SK-N-SH treated with all-trans-retinoic acid at 6 μM for 48 hours (cell line): ENCODE measurements around the gene MOV10L1.

Experiments
- CSDC2 ChIP-seq: fragments of 250-450 bp; sonication (Bioruptor Pico); IDR thresholded peaks from 2 replicates; pipeline ENCODE4 v1.5.0; 2020; ENCODE audit warnings: mild to moderate bottlenecking, moderate library complexity
- ISL1 ChIP-seq: fragments of 250-450 bp; sonication (Bioruptor Pico); IDR thresholded peaks from 2 replicates; pipeline ENCODE4 v2.1.2; 2022; ENCODE audit warnings: mild to moderate bottlenecking, moderate library complexity
- OSR1 ChIP-seq: fragments of 250-450 bp; sonication (Bioruptor Pico); IDR thresholded peaks from 2 replicates; pipeline ENCODE4 v1.8.0; 2022; ENCODE audit warnings: moderate library complexity, mild to moderate bottlenecking, inconsistent platforms
- PPARA ChIP-seq: fragments of 250-450 bp; sonication (Bioruptor Pico); IDR thresholded peaks from 2 replicates; pipeline ENCODE4 v1.5.0; 2020; ENCODE audit warnings: mild to moderate bottlenecking, borderline replicate concordance
- RARB ChIP-seq: fragments of 250-450 bp; sonication (Bioruptor Pico); IDR thresholded peaks from 2 replicates; pipeline ENCODE4 v1.8.0; 2021; ENCODE audit warnings: mild to moderate bottlenecking, moderate library complexity
- TCF4 ChIP-seq: fragments of 250-450 bp; sonication (Bioruptor Pico); IDR thresholded peaks from 2 replicates; pipeline ENCODE4 v1.8.0; 2021; ENCODE audit warnings: mild to moderate bottlenecking, moderate library complexity, borderline replicate concordance
- ZC3H10 ChIP-seq: fragments of 250-450 bp; sonication (Bioruptor Pico); IDR thresholded peaks from 2 replicates; pipeline ENCODE4 v1.5.1; 2021; ENCODE audit warnings: mild to moderate bottlenecking, moderate library complexity
- ZFP3 ChIP-seq: fragments of 250-450 bp; sonication (Bioruptor Pico); IDR thresholded peaks from 2 replicates; pipeline ENCODE4 v1.5.0; 2020; ENCODE audit warnings: mild to moderate bottlenecking, moderate library complexity
- ZFP30 ChIP-seq: fragments of 450-650 bp; formaldehyde crosslinking; IDR thresholded peaks from 2 replicates; pipeline ENCODE4 v1.5.0; 2022; ENCODE audit warnings: mild to moderate bottlenecking, moderate library complexity
- ZNF8 ChIP-seq: fragments of 450-650 bp; formaldehyde crosslinking; IDR thresholded peaks from 2 replicates; pipeline ENCODE4 v1.5.0; 2020; ENCODE audit warnings: mild to moderate bottlenecking, moderate library complexity
- TF ChIP-seq, protein P1 (sequence below): fragments of 250-450 bp; sonication (Bioruptor Pico); IDR thresholded peaks from 2 replicates; pipeline ENCODE4 v1.8.0; 2020; ENCODE audit warnings: mild to moderate bottlenecking, moderate library complexity, borderline replicate concordance
- TF ChIP-seq, protein P2 (sequence below): fragments of 250-450 bp; sonication (Bioruptor Pico); IDR thresholded peaks from 2 replicates; pipeline ENCODE4 v1.5.1; 2021; ENCODE audit warnings: mild to moderate bottlenecking, moderate library complexity
- TF ChIP-seq, protein P3 (sequence below): fragments of 250-450 bp; sonication (Bioruptor Pico); IDR thresholded peaks from 2 replicates; pipeline ENCODE4 v1.5.1; 2020; ENCODE audit warnings: low read depth, mild to moderate bottlenecking, moderate library complexity
- TF ChIP-seq, protein P4 (sequence below): fragments of 250-450 bp; sonication (Bioruptor Pico); IDR thresholded peaks from 2 replicates; pipeline ENCODE4 v1.8.0; 2021; ENCODE audit warnings: low read depth, mild to moderate bottlenecking, moderate library complexity, borderline replicate concordance

DNA sequence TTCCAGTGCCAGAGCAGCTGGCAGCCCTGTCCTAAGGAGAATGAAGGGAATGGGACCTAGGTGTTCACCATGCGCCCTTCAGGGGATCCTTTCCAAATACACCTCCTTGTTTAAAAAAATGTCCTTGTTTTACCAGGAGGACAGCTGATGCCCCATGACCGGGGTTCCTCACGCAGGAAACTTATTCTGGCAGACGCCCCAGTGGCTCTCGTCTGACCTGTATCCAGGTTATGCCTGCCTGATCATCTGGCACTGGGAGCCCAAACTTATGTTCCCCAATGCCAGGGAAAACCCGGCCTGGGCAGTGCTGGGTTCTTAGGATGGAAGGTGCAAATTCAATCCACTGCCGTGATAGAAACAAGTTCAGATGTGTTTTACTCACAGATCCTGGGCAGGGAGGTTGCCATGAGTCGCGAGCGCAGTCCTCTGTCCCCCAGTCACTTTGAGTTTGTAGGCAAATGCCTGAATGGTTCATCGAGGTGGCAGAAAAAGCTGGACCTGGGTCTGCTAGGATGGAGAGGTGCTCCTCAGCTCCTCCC lies 31.5 kb downstream of the MOV10L1 start:
- TF ChIP-seq TCF4 (no peak), ISL1 (CRISPR knock-in tag) (no peak), ZFP3 (CRISPR knock-in tag) (no peak), ZNF8 (CRISPR knock-in tag) (no peak), RARB (CRISPR knock-in tag) (no peak), CSDC2 (CRISPR knock-in tag) (no peak), PPARA (CRISPR knock-in tag) (no peak), ZFP30 (CRISPR knock-in tag) (no peak), OSR1 (CRISPR knock-in tag) (no peak), ZC3H10 (CRISPR knock-in tag) (no peak)
- TF ChIP-seq, protein P1, sequence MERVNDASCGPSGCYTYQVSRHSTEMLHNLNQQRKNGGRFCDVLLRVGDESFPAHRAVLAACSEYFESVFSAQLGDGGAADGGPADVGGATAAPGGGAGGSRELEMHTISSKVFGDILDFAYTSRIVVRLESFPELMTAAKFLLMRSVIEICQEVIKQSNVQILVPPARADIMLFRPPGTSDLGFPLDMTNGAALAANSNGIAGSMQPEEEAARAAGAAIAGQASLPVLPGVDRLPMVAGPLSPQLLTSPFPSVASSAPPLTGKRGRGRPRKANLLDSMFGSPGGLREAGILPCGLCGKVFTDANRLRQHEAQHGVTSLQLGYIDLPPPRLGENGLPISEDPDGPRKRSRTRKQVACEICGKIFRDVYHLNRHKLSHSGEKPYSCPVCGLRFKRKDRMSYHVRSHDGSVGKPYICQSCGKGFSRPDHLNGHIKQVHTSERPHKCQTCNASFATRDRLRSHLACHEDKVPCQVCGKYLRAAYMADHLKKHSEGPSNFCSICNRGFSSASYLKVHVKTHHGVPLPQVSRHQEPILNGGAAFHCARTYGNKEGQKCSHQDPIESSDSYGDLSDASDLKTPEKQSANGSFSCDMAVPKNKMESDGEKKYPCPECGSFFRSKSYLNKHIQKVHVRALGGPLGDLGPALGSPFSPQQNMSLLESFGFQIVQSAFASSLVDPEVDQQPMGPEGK (CRISPR knock-in tag): no peak
- TF ChIP-seq, protein P2, sequence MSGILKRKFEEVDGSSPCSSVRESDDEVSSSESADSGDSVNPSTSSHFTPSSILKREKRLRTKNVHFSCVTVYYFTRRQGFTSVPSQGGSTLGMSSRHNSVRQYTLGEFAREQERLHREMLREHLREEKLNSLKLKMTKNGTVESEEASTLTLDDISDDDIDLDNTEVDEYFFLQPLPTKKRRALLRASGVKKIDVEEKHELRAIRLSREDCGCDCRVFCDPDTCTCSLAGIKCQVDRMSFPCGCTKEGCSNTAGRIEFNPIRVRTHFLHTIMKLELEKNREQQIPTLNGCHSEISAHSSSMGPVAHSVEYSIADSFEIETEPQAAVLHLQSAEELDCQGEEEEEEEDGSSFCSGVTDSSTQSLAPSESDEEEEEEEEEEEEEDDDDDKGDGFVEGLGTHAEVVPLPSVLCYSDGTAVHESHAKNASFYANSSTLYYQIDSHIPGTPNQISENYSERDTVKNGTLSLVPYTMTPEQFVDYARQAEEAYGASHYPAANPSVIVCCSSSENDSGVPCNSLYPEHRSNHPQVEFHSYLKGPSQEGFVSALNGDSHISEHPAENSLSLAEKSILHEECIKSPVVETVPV (CRISPR knock-in tag): no peak
- TF ChIP-seq, protein P3, sequence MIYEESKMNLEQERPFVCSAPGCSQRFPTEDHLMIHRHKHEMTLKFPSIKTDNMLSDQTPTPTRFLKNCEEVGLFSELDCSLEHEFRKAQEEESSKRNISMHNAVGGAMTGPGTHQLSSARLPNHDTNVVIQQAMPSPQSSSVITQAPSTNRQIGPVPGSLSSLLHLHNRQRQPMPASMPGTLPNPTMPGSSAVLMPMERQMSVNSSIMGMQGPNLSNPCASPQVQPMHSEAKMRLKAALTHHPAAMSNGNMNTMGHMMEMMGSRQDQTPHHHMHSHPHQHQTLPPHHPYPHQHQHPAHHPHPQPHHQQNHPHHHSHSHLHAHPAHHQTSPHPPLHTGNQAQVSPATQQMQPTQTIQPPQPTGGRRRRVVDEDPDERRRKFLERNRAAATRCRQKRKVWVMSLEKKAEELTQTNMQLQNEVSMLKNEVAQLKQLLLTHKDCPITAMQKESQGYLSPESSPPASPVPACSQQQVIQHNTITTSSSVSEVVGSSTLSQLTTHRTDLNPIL (CRISPR knock-in tag): no peak
- TF ChIP-seq, protein P4, sequence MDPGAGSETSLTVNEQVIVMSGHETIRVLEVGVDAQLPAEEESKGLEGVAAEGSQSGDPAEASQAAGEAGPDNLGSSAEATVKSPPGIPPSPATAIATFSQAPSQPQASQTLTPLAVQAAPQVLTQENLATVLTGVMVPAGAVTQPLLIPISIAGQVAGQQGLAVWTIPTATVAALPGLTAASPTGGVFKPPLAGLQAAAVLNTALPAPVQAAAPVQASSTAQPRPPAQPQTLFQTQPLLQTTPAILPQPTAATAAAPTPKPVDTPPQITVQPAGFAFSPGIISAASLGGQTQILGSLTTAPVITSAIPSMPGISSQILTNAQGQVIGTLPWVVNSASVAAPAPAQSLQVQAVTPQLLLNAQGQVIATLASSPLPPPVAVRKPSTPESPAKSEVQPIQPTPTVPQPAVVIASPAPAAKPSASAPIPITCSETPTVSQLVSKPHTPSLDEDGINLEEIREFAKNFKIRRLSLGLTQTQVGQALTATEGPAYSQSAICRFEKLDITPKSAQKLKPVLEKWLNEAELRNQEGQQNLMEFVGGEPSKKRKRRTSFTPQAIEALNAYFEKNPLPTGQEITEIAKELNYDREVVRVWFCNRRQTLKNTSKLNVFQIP (CRISPR knock-in tag): no peak
